CD4-positive, alpha-beta T cell (primary cell): Measurements from ENCODE around the gene ELMO1. TPM values are rescaled to one million over a fixed set of nuclear protein-coding genes. Genes with fewer than 3 reads are reported as not detected.
A peak's percentile ranks its signal among the peaks of the same experiment; 100 is the strongest.

Experiments
- ATAC-seq: fragments of 200-7000 bp; cut with Tn5 transposase; one replicate; pipeline ENCODE4 v1.10.0; 2022; ENCODE audit warnings: mild to moderate bottlenecking; ENCODE audit not compliant: poor library complexity
- CTCF ChIA-PET: fragments of 350-600 bp; sonication (Branson Sonifier 250); formaldehyde crosslinking; loops from one replicate; lab custom pipeline; 2021; ENCODE audit warnings: antibody characterized with exemption, inconsistent platforms; lab: Charles Lee
- POLR2A ChIA-PET: fragments of 350-600 bp; sonication (Branson Sonifier 250); formaldehyde crosslinking; loops from one replicate; lab custom pipeline; 2021; ENCODE audit warnings: antibody characterized with exemption, inconsistent platforms; lab: Charles Lee
- DNase-seq, 14 experiments: peaks; one replicate each; pipeline ENCODE4 v3.0.0-alpha.2; 2013 to 2020; ENCODE audit warnings: mixed read lengths in 2 of 14
- H3K27ac ChIP-seq, 2 donors: one replicate each; pipeline versions ENCODE4 v1.5.1 to v1.7.0; 2013; ENCODE audit warnings: low read length in 2 of 2, low read depth in 1 of 2, mild to moderate bottlenecking in 1 of 2
- H3K27me3 ChIP-seq, 2 experiments: 1 replicate in 1 of 2; 2 replicates in 1 of 2; pipeline versions ENCODE4 v1.6.1 to v1.7.0; 2013; ENCODE audit warnings: low read length in 2 of 2, control low read depth in 1 of 2, mild to moderate bottlenecking in 1 of 2, moderate library complexity in 1 of 2; ENCODE audit not compliant: insufficient read depth in 2 of 2, control insufficient read depth in 1 of 2
- H3K36me3 ChIP-seq: one replicate; pipeline ENCODE4 v1.6.1; 2013; ENCODE audit warnings: low read length, control low read depth; ENCODE audit not compliant: insufficient read depth
- H3K4me1 ChIP-seq: one replicate; pipeline ENCODE4 v1.6.1; 2013; ENCODE audit warnings: low read length, control low read depth; ENCODE audit not compliant: insufficient read depth
- H3K4me3 ChIP-seq: one replicate; pipeline ENCODE4 v1.5.1; 2013; ENCODE audit warnings: mild to moderate bottlenecking, low read length, moderate library complexity
- H3K9me3 ChIP-seq, 2 experiments: 1 replicate in 1 of 2; 2 replicates in 1 of 2; pipeline versions ENCODE4 v1.6.1 to v1.7.0; 2013; ENCODE audit warnings: low read length in 2 of 2, mild to moderate bottlenecking in 2 of 2, control low read depth in 1 of 2, moderate library complexity in 1 of 2; ENCODE audit not compliant: control insufficient read depth in 1 of 2, insufficient read depth in 1 of 2
- H3K27ac Mint-ChIP-seq: one replicate; pipeline ENCODE4 v1.8.0; 2020; ENCODE audit warnings: mixed read lengths
- H3K27me3 Mint-ChIP-seq: one replicate; pipeline ENCODE4 v1.8.0; 2021; ENCODE audit warnings: mixed read lengths
- H3K36me3 Mint-ChIP-seq: one replicate; pipeline ENCODE4 v1.8.0; 2021; ENCODE audit warnings: low read depth, mixed read lengths
- H3K4me1 Mint-ChIP-seq: one replicate; pipeline ENCODE4 v1.8.0; 2021; ENCODE audit warnings: low read depth, mixed read lengths
- H3K4me3 Mint-ChIP-seq: one replicate; pipeline ENCODE4 v1.8.0; 2020; ENCODE audit warnings: mild to moderate bottlenecking, mixed read lengths
- H3K9me3 Mint-ChIP-seq: one replicate; pipeline ENCODE4 v1.8.0; 2020; ENCODE audit warnings: mixed read lengths
- CTCF ChIP-seq: fragments of 200-600 bp; IDR thresholded peaks from one replicate; pipeline ENCODE4 v1.8.0; 2022; ENCODE audit warnings: antibody characterized with exemption, mild to moderate bottlenecking
- intact Hi-C, 2 experiments: fragments of 100-400 bp; cut with DNase I in 1 of 2; cut with micrococcal nuclease in 1 of 2; formaldehyde crosslinking; loops; one replicate each; pipeline versions ENCODE4 v1.15.1 to v1.9.0; 2023 to 2025; cut with DNase I, micrococcal nuclease
- total RNA-seq, 174 experiments: library from RNA in 2 of 174; stranded (reverse) in 2 of 174; gene quantifications; one replicate each; pipeline ENCODE4 v1.2.3 and lab custom pipeline; 2021 to 2026

ELMO1 gene
- total RNA-seq, 2 experiments from 2014 or later, result 117 to 120 TPM

GRCh38 chr7:37027104-37027503 lies 421.6 kb downstream of the ELMO1 start:
- peaks cover 46% of the 10 kb centered on the region for H3K36me3 Mint-ChIP-seq
- intact Hi-C loops, result no loop called here

GRCh38 chr7:37018954-37019353 lies 429.7 kb downstream of the ELMO1 start:
- TF ChIP-seq CTCF, result no peak
- no peaks in the 10 kb centered on the region for H3K4me1 ChIP-seq
- Mint-ChIP-seq H3K27me3 (no peaks in the 10 kb centered on the region), H3K4me1 (peaks cover 14% of the 10 kb centered on the region), H3K27ac (no peak overlapping the region), H3K9me3 (peaks cover 3% of the 10 kb centered on the region), H3K36me3 (peaks cover 75% of the 10 kb centered on the region), H3K4me3 (no peak overlapping the region)
- ChIA-PET CTCF (no interaction called here), POLR2A (no interaction called here)
- no peak overlapping the region for H3K27ac ChIP-seq
- peaks cover 0 to 4% of the 10 kb centered on the region in 2 experiments for H3K9me3 ChIP-seq
- no peak for ATAC-seq
- intact Hi-C loops, result no loop called here
- no peaks in the 10 kb centered on the region for H3K27me3 ChIP-seq
- H3K36me3 ChIP-seq, result peaks cover 11% of the 10 kb centered on the region
- no peak overlapping the region for H3K4me3 ChIP-seq
- no peak for DNase-seq

More at GRCh38 chr7:37027104-37027503, 421.6 kb downstream of the ELMO1 start:
- Histone ChIP-seq H3K27me3 (no peaks in the 10 kb centered on the region), H3K4me3 (no peak overlapping the region), H3K4me1 (no peaks in the 10 kb centered on the region), H3K27ac (no peak overlapping the region), H3K36me3 (peaks cover 6% of the 10 kb centered on the region), H3K9me3 (no peaks in the 10 kb centered on the region)
- ChIA-PET POLR2A (no interaction called here), CTCF (no interaction called here)
- no peak for ATAC-seq
- no peak overlapping the region for H3K4me3 Mint-ChIP-seq
- TF ChIP-seq CTCF, result no peak
- no peak for DNase-seq
- H3K27ac Mint-ChIP-seq, result no peak overlapping the region
- H3K4me1 Mint-ChIP-seq, result peaks cover 40% of the 10 kb centered on the region
- no peaks in the 10 kb centered on the region for H3K9me3 Mint-ChIP-seq
- H3K27me3 Mint-ChIP-seq, result no peaks in the 10 kb centered on the region

- Histone ChIP-seq H3K4me1 (no peaks in the 10 kb centered on the region), H3K4me3 (no peak overlapping the region), H3K36me3 (peaks cover 35% of the 10 kb centered on the region), H3K27me3 (no peaks in the 10 kb centered on the region), H3K27ac (no peak overlapping the region), H3K9me3 (peaks cover 0 to 4% of the 10 kb centered on the region in 2 experiments)
- CTCF ChIA-PET, result interaction anchor here (0.6 kb wide), 1 partner anchor 561 kb away, joined by 3 read pairs; no protein-coding TSS in a partner anchor
- POLR2A ChIA-PET, result interaction anchor here (1.0 kb wide), 1 partner anchor 14 kb away, joined by 4 read pairs; no protein-coding TSS in a partner anchor
- DNase-seq, result no peak
- Mint-ChIP-seq H3K27ac (peak overlapping the region; percentile 15), H3K27me3 (no peaks in the 10 kb centered on the region), H3K9me3 (peaks cover 3% of the 10 kb centered on the region), H3K36me3 (peaks cover 82% of the 10 kb centered on the region), H3K4me3 (no peak overlapping the region), H3K4me1 (peaks cover 12% of the 10 kb centered on the region)
- intact Hi-C loops, result no loop called here
- no peak for TF ChIP-seq CTCF
- ATAC-seq, result no peak
Observed at GRCh38 chr7:37016064-37016878, 432.4 kb downstream of the ELMO1 start.
